GM12878 (cell line): ENCODE measurements around the gene SLC50A1. TPM values are rescaled to one million over a fixed set of nuclear protein-coding genes. Genes with fewer than 3 reads are reported as not detected.

Experiments
- ATAC-seq: fragments of 200-7000 bp; cut with Tn5 transposase; 3 replicates; pipeline ENCODE4 v1.9.1; 2020; ENCODE audit warnings: mild to moderate bottlenecking, moderate library complexity
- BruUV-seq: library from RNA; stranded (reverse); fragments of 400-500 nt; replicated peaks from 2 replicates; lab custom pipeline; 2021; lab: Mats Ljungman, UMichigan
- CTCF ChIA-PET: fragments of 300-600 bp; sonication (Branson Sonifier 250); formaldehyde crosslinking; extraction: SDS; loops from one replicate; lab custom pipeline; 2021; ENCODE audit warnings: inconsistent platforms; lab: Yijun Ruan, JAX
- POLR2A ChIA-PET: fragments of 350-600 bp; formaldehyde crosslinking; extraction: SDS; loops from one replicate; lab custom pipeline; 2021; ENCODE audit warnings: inconsistent platforms; lab: Charles Lee
- RAD21 ChIA-PET: fragments of 300-600 bp; sonication (Branson Sonifier 250); formaldehyde crosslinking; loops from one replicate; lab custom pipeline; 2023; ENCODE audit warnings: antibody characterized with exemption; ENCODE audit not compliant: unreplicated experiment; lab: Charles Lee
- SMC1A ChIA-PET: fragments of 300-600 bp; sonication (Branson Sonifier 250); formaldehyde crosslinking; loops from one replicate; lab custom pipeline; 2023; ENCODE audit not compliant: unreplicated experiment, uncharacterized antibody; lab: Charles Lee
- DNase-seq: peaks from one replicate; pipeline ENCODE4 v3.0.0-alpha.2; 2011; ENCODE audit warnings: low read depth, low spot score
- FAIRE-seq: peaks from 3 replicates; lab custom pipeline; 2011; peaks lifted over from hg19 to GRCh38; lab: Jason Lieb, UNC
- H2AFZ ChIP-seq: 2 replicates; pipeline ENCODE4 v1.6.0; 2011; ENCODE audit warnings: low read depth, low read length, control low read depth; ENCODE audit not compliant: control insufficient read depth
- H3K27ac ChIP-seq: 2 replicates; pipeline ENCODE4 v1.5.1; 2011; ENCODE audit warnings: control low read depth; ENCODE audit not compliant: control insufficient read depth, insufficient read depth
- H3K27me3 ChIP-seq, 2 experiments: replicated peaks in 1 of 2; 2 replicates each; pipeline versions ENCODE4 v1.6.0 to v1.6.1; 2011; ENCODE audit warnings: low read length in 1 of 2; ENCODE audit not compliant: control insufficient read depth in 2 of 2, insufficient read depth in 2 of 2
- H3K36me3 ChIP-seq, 2 experiments: 2 replicates each; pipeline ENCODE4 v1.5.1; 2011; ENCODE audit warnings: low read length in 1 of 2; ENCODE audit not compliant: control insufficient read depth in 2 of 2, insufficient read depth in 2 of 2
- H3K4me1 ChIP-seq: 2 replicates; pipeline ENCODE4 v1.6.1; 2011; ENCODE audit warnings: mild to moderate bottlenecking, low read length, moderate library complexity, mixed read lengths; ENCODE audit not compliant: control insufficient read depth, insufficient read depth
- H3K4me2 ChIP-seq: 2 replicates; pipeline ENCODE4 v1.6.0; 2011; ENCODE audit warnings: control low read depth; ENCODE audit not compliant: control insufficient read depth, insufficient read depth
- H3K4me3 ChIP-seq: fragments of 200-600 bp; sonication (generic); 2 replicates; pipeline ENCODE4 v1.5.1; 2016
- H3K79me2 ChIP-seq: 2 replicates; pipeline ENCODE4 v1.6.0; 2011; ENCODE audit warnings: low read length; ENCODE audit not compliant: control insufficient read depth, insufficient read depth
- H3K9ac ChIP-seq: 2 replicates; pipeline ENCODE4 v1.8.0; 2011; ENCODE audit warnings: low read length, control low read depth, mixed read lengths; ENCODE audit not compliant: control insufficient read depth, insufficient read depth
- H3K9me3 ChIP-seq: replicated peaks from 3 replicates; pipeline ENCODE4 v1.5.1; 2011; ENCODE audit warnings: mild to moderate bottlenecking, low read length; ENCODE audit not compliant: control insufficient read depth, insufficient read depth
- H4K20me1 ChIP-seq: 2 replicates; pipeline ENCODE4 v1.6.0; 2011; ENCODE audit not compliant: control insufficient read depth, insufficient read depth
- ATF7 ChIP-seq: fragments of 450-650 bp; IDR thresholded peaks from 2 replicates; pipeline ENCODE4 v1.6.1; 2016; ENCODE audit warnings: low read depth, mild to moderate bottlenecking
- FOXK2 ChIP-seq: fragments of 450-650 bp; IDR thresholded peaks from 2 replicates; pipeline ENCODE4 v1.6.1; 2017; ENCODE audit warnings: mild to moderate bottlenecking, moderate library complexity
- NFIC ChIP-seq: IDR thresholded peaks from 2 replicates; pipeline ENCODE4 v1.6.1; 2012; ENCODE audit warnings: low read depth, mild to moderate bottlenecking, inconsistent platforms, low read length, moderate library complexity
- SP1 ChIP-seq: IDR thresholded peaks from one replicate; pipeline ENCODE4 v1.6.1; 2011; ENCODE audit warnings: low read depth, low read length
- SREBF2 ChIP-seq: IDR thresholded peaks from 2 replicates; pipeline ENCODE4 v1.6.1; 2012; ENCODE audit warnings: mild to moderate bottlenecking, low read length
- ZNF24 ChIP-seq: fragments of 450-650 bp; IDR thresholded peaks from 2 replicates; pipeline ENCODE4 v1.6.1; 2017; ENCODE audit warnings: antibody characterized with exemption, mild to moderate bottlenecking
- WGBS: methylation state at CpG from one replicate; pipeline ENCODE4 v1.1.6; 2016; ENCODE audit warnings: low lambda C conversion rate; ENCODE audit not compliant: insufficient replicate concordance, insufficient coverage; ENCODE audit errors: missing lambda C conversion rate; 5-methylcytosine and 5-hydroxymethylcytosine counted together
- in situ Hi-C: fragments of 300-500 bp; cut with MboI; formaldehyde crosslinking; loops from 9 replicates; pipeline ENCODE4 v1.14.3; 2018; ENCODE audit warnings: mixed read lengths
- intact Hi-C: fragments of 100-400 bp; cut with micrococcal nuclease; formaldehyde crosslinking; loops from one replicate; pipeline ENCODE4 v1.14.2; 2022; ENCODE audit not compliant: unreplicated experiment
- polyA plus RNA-seq, 11 experiments: library from polyadenylated mRNA; depleted of rRNA in 4 of 11; unstranded in 6 of 11; stranded (reverse) in 5 of 11; fragments of >200 nt; fragmentation: Nextera tagmentation in 4 of 11; fragmentation: Illumina TruSeq in 1 of 11; extraction: Ambion mirVana in 4 of 11; extraction: Trizol in 1 of 11; gene quantifications; 1 replicate in 1 of 11; 2 replicates in 10 of 11; pipeline versions ENCODE4 v1.2.1 to v1.2.3, GENCODE V29; 2011 to 2016; ENCODE audit warnings: inconsistent platforms in 2 of 11, missing spikeins in 2 of 11, low read depth in 1 of 11
- total RNA-seq, 4 experiments: library from RNA; depleted of rRNA in 3 of 4; stranded (reverse); fragments of >200 nt in 3 of 4; fragmentation: Illumina TruSeq in 1 of 4; extraction: Trizol in 1 of 4; gene quantifications; 2 replicates each; pipeline versions ENCODE4 v1.2.1 to v1.2.3, GENCODE V29; 2013 to 2021
- TF ChIP-seq, protein P1 (sequence below): IDR thresholded peaks from 2 replicates; pipeline ENCODE4 v1.6.1; 2011; ENCODE audit warnings: low read depth, low read length, improper control_type of control experiment, borderline replicate concordance
- TF ChIP-seq, protein P2 (sequence below): IDR thresholded peaks from 2 replicates; pipeline ENCODE4 v1.6.1; 2011; ENCODE audit warnings: low read depth, mild to moderate bottlenecking, low read length, moderate library complexity, borderline replicate concordance; ENCODE audit errors: extremely low read depth
- TF ChIP-seq, protein P3 (sequence below): fragments of 150-350 bp; IDR thresholded peaks from 2 replicates; pipeline ENCODE4 v1.6.1; 2014; ENCODE audit warnings: mild to moderate bottlenecking, low read depth, low read length
- TF ChIP-seq, protein P4 (sequence below): fragments of 450-650 bp; IDR thresholded peaks from 2 replicates; pipeline ENCODE4 v1.6.1; 2016; ENCODE audit warnings: mild to moderate bottlenecking, moderate library complexity, borderline replicate concordance

Gene SLC50A1
- total and polyA plus RNA-seq, 10 of the 15 experiments (the other 5 are each of a cell fraction or from before 2014, with no cell fraction given): 32.5 to 85.6 (median 54.0) TPM

DNA sequence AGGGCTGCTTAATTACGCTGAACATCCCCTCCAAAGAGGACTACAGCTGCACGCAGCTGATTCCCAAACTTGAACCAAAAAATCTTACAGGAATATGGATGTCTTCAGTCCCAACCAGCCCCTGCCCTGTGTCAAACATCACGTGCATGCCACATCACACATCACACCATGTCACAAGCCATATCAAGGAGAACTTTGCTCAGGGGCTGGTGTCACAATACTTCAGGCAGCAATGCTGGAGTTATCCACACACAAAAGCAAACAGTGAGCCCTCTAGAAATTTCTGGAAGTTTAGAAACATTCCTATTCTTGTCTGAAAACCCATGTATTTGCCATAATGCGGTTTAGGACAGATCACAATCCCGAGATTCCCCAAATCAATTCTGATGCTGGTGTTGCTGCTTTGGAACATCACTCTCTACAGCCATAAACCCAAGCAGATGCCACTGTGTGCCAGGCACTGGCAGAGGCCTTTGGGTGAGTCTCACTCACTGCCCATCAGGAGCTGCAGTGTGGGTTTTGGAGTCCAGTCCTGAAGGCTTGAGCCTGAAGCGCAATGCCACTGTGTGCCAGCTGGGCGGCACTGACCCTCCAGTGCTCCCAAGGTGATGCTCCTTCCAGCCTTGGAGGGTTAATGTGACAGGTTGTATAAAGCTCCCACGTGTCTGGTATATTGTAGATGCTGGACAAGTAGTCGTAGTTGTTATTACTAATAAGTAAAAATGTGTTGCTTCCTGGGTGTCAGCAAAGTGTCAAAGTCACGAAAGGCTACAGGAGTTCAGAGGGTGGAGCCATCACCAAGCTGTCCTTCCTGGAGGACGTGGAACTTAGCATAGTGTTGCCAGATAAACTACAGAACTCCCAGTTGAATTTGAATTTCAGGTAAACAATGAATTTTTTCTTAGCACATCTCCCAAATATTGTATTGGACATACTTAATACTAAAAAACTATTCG is 28.1 kb upstream of the SLC50A1 start:
- in situ Hi-C loops: no loop called here
- H3K36me3 ChIP-seq: no peaks in the 10 kb centered on the region
- H3K9me3 ChIP-seq: no peaks in the 10 kb centered on the region
- ChIA-PET RAD21 (interaction anchor here (0.5 kb wide), 1 partner anchor 8 kb away, joined by 5 read pairs; no protein-coding TSS in a partner anchor), SMC1A (interaction anchor here (0.6 to 2.1 kb wide), 4 partner anchors 10 to 65 kb away, joined by 3 to 6 read pairs (median 5); partner anchors contain the start of gene KRTCAP2), POLR2A (interaction anchor here (0.6 to 1.3 kb wide), 2 partner anchors 13 to 254 kb away, joined by 3 read pairs; no protein-coding TSS in a partner anchor), CTCF (interaction anchor here (0.8 to 3.0 kb wide), 5 partner anchors 8 to 65 kb away, joined by 3 to 9 read pairs (median 3); partner anchors contain the start of gene KRTCAP2)
- DNase-seq (no peak), FAIRE-seq (no peak), ATAC-seq (no peak)
- H3K4me3 ChIP-seq: no peak overlapping the region
- H3K79me2 ChIP-seq: no peaks in the 10 kb centered on the region
- intact Hi-C loops: no loop called here
- TF ChIP-seq SP1: no peak
- TF ChIP-seq, protein P1, sequence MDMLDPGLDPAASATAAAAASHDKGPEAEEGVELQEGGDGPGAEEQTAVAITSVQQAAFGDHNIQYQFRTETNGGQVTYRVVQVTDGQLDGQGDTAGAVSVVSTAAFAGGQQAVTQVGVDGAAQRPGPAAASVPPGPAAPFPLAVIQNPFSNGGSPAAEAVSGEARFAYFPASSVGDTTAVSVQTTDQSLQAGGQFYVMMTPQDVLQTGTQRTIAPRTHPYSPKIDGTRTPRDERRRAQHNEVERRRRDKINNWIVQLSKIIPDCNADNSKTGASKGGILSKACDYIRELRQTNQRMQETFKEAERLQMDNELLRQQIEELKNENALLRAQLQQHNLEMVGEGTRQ: no peak
- TF ChIP-seq, protein P2, sequence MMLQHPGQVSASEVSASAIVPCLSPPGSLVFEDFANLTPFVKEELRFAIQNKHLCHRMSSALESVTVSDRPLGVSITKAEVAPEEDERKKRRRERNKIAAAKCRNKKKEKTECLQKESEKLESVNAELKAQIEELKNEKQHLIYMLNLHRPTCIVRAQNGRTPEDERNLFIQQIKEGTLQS: no peak
- no peak for TF ChIP-seq NFIC
- no peak for TF ChIP-seq ATF7
- no peak for TF ChIP-seq FOXK2
- no peak for TF ChIP-seq ZNF24
- TF ChIP-seq, protein P3, sequence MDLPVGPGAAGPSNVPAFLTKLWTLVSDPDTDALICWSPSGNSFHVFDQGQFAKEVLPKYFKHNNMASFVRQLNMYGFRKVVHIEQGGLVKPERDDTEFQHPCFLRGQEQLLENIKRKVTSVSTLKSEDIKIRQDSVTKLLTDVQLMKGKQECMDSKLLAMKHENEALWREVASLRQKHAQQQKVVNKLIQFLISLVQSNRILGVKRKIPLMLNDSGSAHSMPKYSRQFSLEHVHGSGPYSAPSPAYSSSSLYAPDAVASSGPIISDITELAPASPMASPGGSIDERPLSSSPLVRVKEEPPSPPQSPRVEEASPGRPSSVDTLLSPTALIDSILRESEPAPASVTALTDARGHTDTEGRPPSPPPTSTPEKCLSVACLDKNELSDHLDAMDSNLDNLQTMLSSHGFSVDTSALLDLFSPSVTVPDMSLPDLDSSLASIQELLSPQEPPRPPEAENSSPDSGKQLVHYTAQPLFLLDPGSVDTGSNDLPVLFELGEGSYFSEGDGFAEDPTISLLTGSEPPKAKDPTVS: no peak
- TF ChIP-seq, protein P4, sequence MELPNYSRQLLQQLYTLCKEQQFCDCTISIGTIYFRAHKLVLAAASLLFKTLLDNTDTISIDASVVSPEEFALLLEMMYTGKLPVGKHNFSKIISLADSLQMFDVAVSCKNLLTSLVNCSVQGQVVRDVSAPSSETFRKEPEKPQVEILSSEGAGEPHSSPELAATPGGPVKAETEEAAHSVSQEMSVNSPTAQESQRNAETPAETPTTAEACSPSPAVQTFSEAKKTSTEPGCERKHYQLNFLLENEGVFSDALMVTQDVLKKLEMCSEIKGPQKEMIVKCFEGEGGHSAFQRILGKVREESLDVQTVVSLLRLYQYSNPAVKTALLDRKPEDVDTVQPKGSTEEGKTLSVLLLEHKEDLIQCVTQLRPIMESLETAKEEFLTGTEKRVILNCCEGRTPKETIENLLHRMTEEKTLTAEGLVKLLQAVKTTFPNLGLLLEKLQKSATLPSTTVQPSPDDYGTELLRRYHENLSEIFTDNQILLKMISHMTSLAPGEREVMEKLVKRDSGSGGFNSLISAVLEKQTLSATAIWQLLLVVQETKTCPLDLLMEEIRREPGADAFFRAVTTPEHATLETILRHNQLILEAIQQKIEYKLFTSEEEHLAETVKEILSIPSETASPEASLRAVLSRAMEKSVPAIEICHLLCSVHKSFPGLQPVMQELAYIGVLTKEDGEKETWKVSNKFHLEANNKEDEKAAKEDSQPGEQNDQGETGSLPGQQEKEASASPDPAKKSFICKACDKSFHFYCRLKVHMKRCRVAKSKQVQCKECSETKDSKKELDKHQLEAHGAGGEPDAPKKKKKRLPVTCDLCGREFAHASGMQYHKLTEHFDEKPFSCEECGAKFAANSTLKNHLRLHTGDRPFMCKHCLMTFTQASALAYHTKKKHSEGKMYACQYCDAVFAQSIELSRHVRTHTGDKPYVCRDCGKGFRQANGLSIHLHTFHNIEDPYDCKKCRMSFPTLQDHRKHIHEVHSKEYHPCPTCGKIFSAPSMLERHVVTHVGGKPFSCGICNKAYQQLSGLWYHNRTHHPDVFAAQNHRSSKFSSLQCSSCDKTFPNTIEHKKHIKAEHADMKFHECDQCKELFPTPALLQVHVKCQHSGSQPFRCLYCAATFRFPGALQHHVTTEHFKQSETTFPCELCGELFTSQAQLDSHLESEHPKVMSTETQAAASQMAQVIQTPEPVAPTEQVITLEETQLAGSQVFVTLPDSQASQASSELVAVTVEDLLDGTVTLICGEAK: no peak
- no peak for TF ChIP-seq SREBF2
- no peaks in the 10 kb centered on the region for H3K27me3 ChIP-seq
- WGBS: 14% methylated on average over 12 of the region's 12 CpGs
- no TSS peak for BruUV-seq
- H2AFZ ChIP-seq: no peak overlapping the region
- no peak overlapping the region for H3K4me2 ChIP-seq
- no peak overlapping the region for H3K27ac ChIP-seq
- no peak overlapping the region for H3K9ac ChIP-seq
- H3K4me1 ChIP-seq: no peaks in the 10 kb centered on the region
- no peaks in the 10 kb centered on the region for H4K20me1 ChIP-seq
